ENCODE data around the gene CCDC50.

CCDC50 gene

DNA sequence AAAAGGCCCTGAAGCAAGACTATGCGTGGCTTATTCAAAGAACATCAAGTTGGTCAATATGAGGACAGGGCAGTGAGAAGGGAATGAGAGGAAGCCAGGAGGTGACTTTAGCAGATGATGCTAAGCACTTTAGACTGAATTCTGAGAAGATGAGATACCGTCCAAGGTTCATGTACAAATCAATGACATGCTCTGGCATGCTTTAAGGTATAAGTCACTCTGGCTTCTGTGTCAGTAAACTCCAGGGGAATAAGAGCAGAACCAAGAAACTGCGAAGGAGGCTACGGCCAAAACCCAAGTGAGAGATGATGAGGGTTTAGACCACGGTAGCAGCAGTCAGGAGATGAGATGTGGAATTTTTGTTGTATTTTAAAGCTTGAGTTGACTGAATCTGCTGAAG lies 8.9 kb upstream of the CCDC50 start:
- Histone ChIP-seq H3K4me2 (no peak overlapping the region), H3K27me3 (ENCODE audit: insufficient read depth, low read depth) (no peaks in the 10 kb centered on the region), H2AFZ (ENCODE audit: low read depth) (no peak overlapping the region), H3K79me2 (ENCODE audit: insufficient read depth, low read depth) (no peaks in the 10 kb centered on the region), H4K20me1 (ENCODE audit: insufficient read depth) (no peaks in the 10 kb centered on the region), H3K9ac (no peak overlapping the region), H3K36me3 (ENCODE audit: insufficient read depth) (no peaks in the 10 kb centered on the region), H3K4me1 (ENCODE audit: low read depth, poor library complexity, severe bottlenecking) (no peaks in the 10 kb centered on the region), H3K27ac (no peak overlapping the region), H3K4me3 (IDR thresholded peaks at IDR 0.05; ENCODE audit: insufficient read depth, low read depth, low read length) (no peak overlapping the region)
- TF ChIP-seq, protein P1, sequence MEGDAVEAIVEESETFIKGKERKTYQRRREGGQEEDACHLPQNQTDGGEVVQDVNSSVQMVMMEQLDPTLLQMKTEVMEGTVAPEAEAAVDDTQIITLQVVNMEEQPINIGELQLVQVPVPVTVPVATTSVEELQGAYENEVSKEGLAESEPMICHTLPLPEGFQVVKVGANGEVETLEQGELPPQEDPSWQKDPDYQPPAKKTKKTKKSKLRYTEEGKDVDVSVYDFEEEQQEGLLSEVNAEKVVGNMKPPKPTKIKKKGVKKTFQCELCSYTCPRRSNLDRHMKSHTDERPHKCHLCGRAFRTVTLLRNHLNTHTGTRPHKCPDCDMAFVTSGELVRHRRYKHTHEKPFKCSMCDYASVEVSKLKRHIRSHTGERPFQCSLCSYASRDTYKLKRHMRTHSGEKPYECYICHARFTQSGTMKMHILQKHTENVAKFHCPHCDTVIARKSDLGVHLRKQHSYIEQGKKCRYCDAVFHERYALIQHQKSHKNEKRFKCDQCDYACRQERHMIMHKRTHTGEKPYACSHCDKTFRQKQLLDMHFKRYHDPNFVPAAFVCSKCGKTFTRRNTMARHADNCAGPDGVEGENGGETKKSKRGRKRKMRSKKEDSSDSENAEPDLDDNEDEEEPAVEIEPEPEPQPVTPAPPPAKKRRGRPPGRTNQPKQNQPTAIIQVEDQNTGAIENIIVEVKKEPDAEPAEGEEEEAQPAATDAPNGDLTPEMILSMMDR (conservative IDR thresholded peaks at IDR 0.05; ENCODE audit: low read depth, low read length) = no peak

DNA sequence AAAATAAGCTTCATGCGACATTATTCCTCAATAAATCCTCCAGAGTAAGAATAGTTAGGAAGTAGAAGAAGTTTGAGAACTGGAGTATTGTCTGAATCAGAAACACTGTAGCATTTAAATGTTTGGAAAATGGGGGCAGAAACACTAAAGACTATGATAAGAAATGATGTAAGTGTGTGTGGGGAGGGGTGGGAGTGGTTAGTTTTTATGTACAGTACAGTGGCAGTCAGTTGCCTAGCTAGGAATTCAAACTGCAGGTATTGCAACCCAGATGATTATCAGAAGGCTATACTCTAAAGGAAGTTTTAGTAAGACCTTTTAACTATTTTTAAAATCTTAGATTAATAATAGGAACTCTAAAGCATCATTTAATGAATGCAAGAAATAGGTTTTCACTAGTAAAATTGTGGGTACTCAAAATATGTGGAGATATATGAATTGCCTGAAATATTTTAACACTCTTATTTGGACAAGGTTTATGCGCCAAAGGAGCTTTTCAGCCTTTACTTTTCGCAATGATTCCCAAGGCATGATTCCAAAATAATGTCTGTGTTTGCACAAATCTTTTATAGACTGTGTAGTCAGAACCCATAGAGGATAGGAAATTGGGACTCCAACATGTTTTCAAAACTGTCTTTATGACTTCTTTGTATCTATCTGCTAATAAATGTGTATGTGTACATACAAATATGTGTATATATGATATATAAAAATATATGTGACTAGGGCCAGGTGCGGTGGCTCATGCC lies 8.0 kb upstream of the CCDC50 start:
- no peaks in the 10 kb centered on the region for H4K20me1 ChIP-seq (ENCODE audit: insufficient read depth)
- no peak overlapping the region for H3K4me2 ChIP-seq
- H3K4me3 ChIP-seq (IDR thresholded peaks at IDR 0.05; ENCODE audit: insufficient read depth, low read depth, low read length) = no peak overlapping the region
- TF ChIP-seq, protein P1 (conservative IDR thresholded peaks at IDR 0.05; ENCODE audit: low read depth, low read length) = no peak
- H3K79me2 ChIP-seq (ENCODE audit: insufficient read depth, low read depth) = no peaks in the 10 kb centered on the region
- H3K9ac ChIP-seq = no peak overlapping the region
- H3K4me1 ChIP-seq (ENCODE audit: low read depth, poor library complexity, severe bottlenecking) = no peaks in the 10 kb centered on the region
- H2AFZ ChIP-seq (ENCODE audit: low read depth) = no peak overlapping the region
- no peak overlapping the region for H3K27ac ChIP-seq
- H3K27me3 ChIP-seq (ENCODE audit: insufficient read depth, low read depth) = no peaks in the 10 kb centered on the region
- H3K36me3 ChIP-seq (ENCODE audit: insufficient read depth) = no peaks in the 10 kb centered on the region

DNA sequence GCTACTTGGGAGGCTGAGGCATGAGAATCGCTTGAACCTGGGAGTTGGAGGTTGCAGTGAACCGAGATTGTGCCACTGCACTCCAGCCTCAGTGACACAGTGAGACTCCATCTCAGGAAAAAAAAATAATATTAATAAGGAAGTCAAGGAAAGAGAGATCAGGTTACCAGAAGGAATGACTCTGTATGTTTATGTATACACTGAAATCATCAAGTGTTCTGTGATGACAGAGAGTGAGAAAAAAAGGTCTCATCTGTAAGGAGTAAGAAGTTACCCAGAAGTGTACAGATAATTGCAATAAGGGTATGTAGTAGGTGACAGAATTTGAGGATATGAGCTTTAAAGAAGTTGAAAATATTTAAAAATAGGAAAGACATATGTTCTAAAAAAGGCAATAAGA lies 4.3 kb upstream of the CCDC50 start:
- Histone ChIP-seq H4K20me1 (ENCODE audit: insufficient read depth) (no peaks in the 10 kb centered on the region), H3K79me2 (ENCODE audit: insufficient read depth, low read depth) (peaks cover 8% of the 10 kb centered on the region), H3K4me3 (IDR thresholded peaks at IDR 0.05; ENCODE audit: insufficient read depth, low read depth, low read length) (no peak overlapping the region), H3K36me3 (ENCODE audit: insufficient read depth) (no peaks in the 10 kb centered on the region), H3K4me2 (no peak overlapping the region), H3K27me3 (ENCODE audit: insufficient read depth, low read depth) (no peaks in the 10 kb centered on the region), H2AFZ (ENCODE audit: low read depth) (no peak overlapping the region), H3K4me1 (ENCODE audit: low read depth, poor library complexity, severe bottlenecking) (peaks cover 13% of the 10 kb centered on the region), H3K9ac (no peak overlapping the region), H3K27ac (no peak overlapping the region)
- TF ChIP-seq, protein P1 (conservative IDR thresholded peaks at IDR 0.05; ENCODE audit: low read depth, low read length) = no peak

DNA sequence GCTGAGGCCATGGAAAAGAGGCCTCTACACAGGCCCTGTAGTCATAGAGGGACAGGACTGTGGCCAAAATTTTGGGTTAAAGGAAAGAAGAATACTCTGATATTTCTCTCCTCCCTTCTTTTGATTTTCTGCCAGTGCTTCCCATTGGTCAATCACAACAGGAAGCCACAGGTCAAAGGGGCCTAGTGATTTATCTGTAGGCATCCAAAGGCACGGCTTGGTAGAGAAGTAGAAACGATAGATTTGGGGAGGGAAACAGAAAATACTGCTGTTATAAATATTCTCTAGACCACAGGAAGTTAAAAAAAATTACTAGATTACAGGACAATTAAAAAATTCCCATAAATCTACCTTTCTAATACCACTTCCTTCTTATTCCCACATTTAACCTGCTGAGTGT lies 1.7 kb upstream of the CCDC50 start:
- no peaks in the 10 kb centered on the region for H3K27me3 ChIP-seq (ENCODE audit: insufficient read depth, low read depth)
- H3K4me1 ChIP-seq (ENCODE audit: low read depth, poor library complexity, severe bottlenecking) = peaks cover 35% of the 10 kb centered on the region
- no peak overlapping the region for H3K27ac ChIP-seq
- TF ChIP-seq, protein P1 (conservative IDR thresholded peaks at IDR 0.05; ENCODE audit: low read depth, low read length) = no peak
- H3K4me2 ChIP-seq = no peak overlapping the region
- H4K20me1 ChIP-seq (ENCODE audit: insufficient read depth) = 0 out of 2 replicates have a peak, but pooled peaks cover 5% of the 10 kb centered on the region
- H3K9ac ChIP-seq = no peak overlapping the region
- H3K79me2 ChIP-seq (ENCODE audit: insufficient read depth, low read depth) = peaks cover 34% of the 10 kb centered on the region
- H2AFZ ChIP-seq (ENCODE audit: low read depth) = no peak overlapping the region
- H3K36me3 ChIP-seq (ENCODE audit: insufficient read depth) = no peaks in the 10 kb centered on the region
- no peak overlapping the region for H3K4me3 ChIP-seq (IDR thresholded peaks at IDR 0.05; ENCODE audit: insufficient read depth, low read depth, low read length)
